ENCODE measurements around the gene TMEM52. TPM values are rescaled to one million over a fixed set of nuclear protein-coding genes. Genes with fewer than 3 reads are reported as not detected.

TMEM52 gene
- total and polyA plus RNA-seq, 2 donors (not counting 3 experiments of a cell fraction or from before 2014, with no cell fraction given): 1.6 to 1.7 TPM

DNA sequence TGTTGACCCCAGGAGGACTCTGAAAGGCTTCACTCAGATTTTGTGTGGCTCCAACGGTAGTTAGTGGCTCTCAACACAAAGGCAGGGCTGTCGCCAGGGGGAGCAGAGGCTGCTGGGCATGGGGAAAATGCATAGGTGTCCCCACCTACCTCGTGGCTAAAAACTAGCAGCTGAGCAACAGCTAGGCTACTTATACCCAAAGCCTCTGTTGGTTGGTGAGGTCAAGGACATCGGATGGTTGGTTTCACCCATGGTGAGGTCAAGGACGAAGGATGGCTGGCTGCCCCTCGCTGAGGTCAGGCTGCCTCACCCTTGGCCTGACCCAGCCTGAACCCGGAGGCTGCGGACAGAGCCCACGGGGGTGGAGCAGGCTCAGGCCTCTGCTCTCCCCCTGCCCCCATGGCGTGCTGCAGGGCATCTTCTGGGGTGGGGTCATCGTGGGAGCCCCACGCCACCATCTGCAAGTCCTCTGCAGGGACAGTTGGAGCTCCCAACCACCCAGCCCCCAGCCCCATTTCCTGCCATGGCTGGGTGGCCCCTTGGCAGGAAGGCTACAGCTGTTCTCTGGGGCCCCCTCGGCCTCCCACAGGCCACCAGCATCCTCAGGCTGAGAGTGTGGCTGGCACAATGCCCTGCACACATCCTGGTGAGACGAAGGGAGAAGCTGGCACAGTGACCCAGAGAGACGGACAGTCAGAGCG is 19.7 kb downstream of the TMEM52 start:
- H3K36me3 ChIP-seq (ENCODE audit: control insufficient read depth in 2 of 2, extremely low read depth in 1 of 2, insufficient read depth in 2 of 2, low read length in 2 of 2): no peaks in the 10 kb centered on the region
- no peak overlapping the region for H3K27ac ChIP-seq (ENCODE audit: insufficient read depth, low read depth, low read length)
- H3K4me2 ChIP-seq (ENCODE audit: insufficient read depth, low read length): no peak overlapping the region
- no peak overlapping the region for H2AFZ ChIP-seq (ENCODE audit: low read depth, low read length)
- H3K4me1 ChIP-seq (ENCODE audit: control insufficient read depth, extremely low read depth, insufficient read depth, low read length): no peaks in the 10 kb centered on the region
- TF ChIP-seq, protein P1, sequence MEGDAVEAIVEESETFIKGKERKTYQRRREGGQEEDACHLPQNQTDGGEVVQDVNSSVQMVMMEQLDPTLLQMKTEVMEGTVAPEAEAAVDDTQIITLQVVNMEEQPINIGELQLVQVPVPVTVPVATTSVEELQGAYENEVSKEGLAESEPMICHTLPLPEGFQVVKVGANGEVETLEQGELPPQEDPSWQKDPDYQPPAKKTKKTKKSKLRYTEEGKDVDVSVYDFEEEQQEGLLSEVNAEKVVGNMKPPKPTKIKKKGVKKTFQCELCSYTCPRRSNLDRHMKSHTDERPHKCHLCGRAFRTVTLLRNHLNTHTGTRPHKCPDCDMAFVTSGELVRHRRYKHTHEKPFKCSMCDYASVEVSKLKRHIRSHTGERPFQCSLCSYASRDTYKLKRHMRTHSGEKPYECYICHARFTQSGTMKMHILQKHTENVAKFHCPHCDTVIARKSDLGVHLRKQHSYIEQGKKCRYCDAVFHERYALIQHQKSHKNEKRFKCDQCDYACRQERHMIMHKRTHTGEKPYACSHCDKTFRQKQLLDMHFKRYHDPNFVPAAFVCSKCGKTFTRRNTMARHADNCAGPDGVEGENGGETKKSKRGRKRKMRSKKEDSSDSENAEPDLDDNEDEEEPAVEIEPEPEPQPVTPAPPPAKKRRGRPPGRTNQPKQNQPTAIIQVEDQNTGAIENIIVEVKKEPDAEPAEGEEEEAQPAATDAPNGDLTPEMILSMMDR (IDR thresholded peaks at IDR 0.05; ENCODE audit: extremely low read depth in 1 of 2, insufficient read depth in 1 of 2, low read depth in 1 of 2, low read length in 2 of 2): no peak
- TF ChIP-seq POLR2A (IDR thresholded peaks at IDR 0.05; ENCODE audit: low read depth, low read length): no peak
- TF ChIP-seq POLR2AphosphoS5 (IDR thresholded peaks at IDR 0.05; ENCODE audit: insufficient read depth, low read depth, low read length): no peak
- no peak for TF ChIP-seq EZH2 (IDR thresholded peaks at IDR 0.05; ENCODE audit: borderline replicate concordance, low read depth, low read length, severe bottlenecking)
- TF ChIP-seq, protein P2, sequence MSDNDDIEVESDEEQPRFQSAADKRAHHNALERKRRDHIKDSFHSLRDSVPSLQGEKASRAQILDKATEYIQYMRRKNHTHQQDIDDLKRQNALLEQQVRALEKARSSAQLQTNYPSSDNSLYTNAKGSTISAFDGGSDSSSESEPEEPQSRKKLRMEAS (IDR thresholded peaks at IDR 0.05; ENCODE audit: insufficient read depth, insufficient read length): no peak
- no peak for TF ChIP-seq MYC (IDR thresholded peaks at IDR 0.05; ENCODE audit: low read depth, low read length)
- TF ChIP-seq JUN (IDR thresholded peaks at IDR 0.05; ENCODE audit: borderline replicate concordance, insufficient read depth, insufficient read length, low read depth): no peak
- no peak for TF ChIP-seq FOS (IDR thresholded peaks at IDR 0.05; ENCODE audit: borderline replicate concordance, insufficient read depth, low read length)
- no peak for TF ChIP-seq GATA2 (IDR thresholded peaks at IDR 0.05; ENCODE audit: insufficient read depth, insufficient read length, low read depth, low read length)
- CTCF ChIA-PET: interaction anchor here (1.7 kb wide), 1 partner anchor 9 kb away, joined by 6 read pairs; no protein-coding TSS in a partner anchor
- H3K9me3 ChIP-seq (replicated peaks; ENCODE audit: control insufficient read depth, insufficient read depth, low read length): no peaks in the 10 kb centered on the region
- FAIRE-seq (no peak), DNase-seq (ENCODE audit: low read depth, low spot score) (no peak)
- no peaks in the 10 kb centered on the region for H3K27me3 ChIP-seq (ENCODE audit: control insufficient read depth in 2 of 2, insufficient read depth in 2 of 2, low read length in 2 of 2)
- intact Hi-C loops (cut with micrococcal nuclease) (no loop called here), dilution Hi-C loops (cut with MboI; ENCODE audit: extremely low pct_ligation_motif_present, low sequenced_read_pairs) (no loop called here)
- no TSS peak for BruUV-seq (replicated peaks)
- H3K9me1 ChIP-seq (replicated peaks; ENCODE audit: control insufficient read depth, extremely low read depth, insufficient read depth, low read length): no peaks in the 10 kb centered on the region
- no peaks in the 10 kb centered on the region for H4K20me1 ChIP-seq (replicated peaks; ENCODE audit: control insufficient read depth, extremely low read depth, insufficient read depth, low read length)
- no peak overlapping the region for H3K9ac ChIP-seq (replicated peaks; ENCODE audit: extremely low read depth, insufficient read depth, low read length)
- POLR2A ChIA-PET: no interaction called here
- no peaks in the 10 kb centered on the region for H3K79me2 ChIP-seq (ENCODE audit: control insufficient read depth, insufficient read depth, low read length)
- no peak overlapping the region for H3K4me3 ChIP-seq (replicated peaks in 1 of 3; ENCODE audit: insufficient read depth in 1 of 3, low read depth in 1 of 3, low read length in 3 of 3)
